Breast epithelium (tissue), 3 donors: ENCODE measurements around the gene TMEM260.

Experiments used
- POLR2AphosphoS5 ChIP-seq, 3 donors: sonication (generic); formaldehyde crosslinking; IDR thresholded peaks; one replicate each; pipeline ENCODE4 v1.6.1; 2017; ENCODE audit warnings: antibody characterized with exemption in 3 of 3
- TF ChIP-seq, protein P1 (sequence below), 3 donors: fragments of 450-650 bp; IDR thresholded peaks; one replicate each; pipeline ENCODE4 v1.5.1; 2016 to 2017; ENCODE audit warnings: antibody characterized with exemption in 3 of 3, mild to moderate bottlenecking in 3 of 3, moderate library complexity in 3 of 3

DNA sequence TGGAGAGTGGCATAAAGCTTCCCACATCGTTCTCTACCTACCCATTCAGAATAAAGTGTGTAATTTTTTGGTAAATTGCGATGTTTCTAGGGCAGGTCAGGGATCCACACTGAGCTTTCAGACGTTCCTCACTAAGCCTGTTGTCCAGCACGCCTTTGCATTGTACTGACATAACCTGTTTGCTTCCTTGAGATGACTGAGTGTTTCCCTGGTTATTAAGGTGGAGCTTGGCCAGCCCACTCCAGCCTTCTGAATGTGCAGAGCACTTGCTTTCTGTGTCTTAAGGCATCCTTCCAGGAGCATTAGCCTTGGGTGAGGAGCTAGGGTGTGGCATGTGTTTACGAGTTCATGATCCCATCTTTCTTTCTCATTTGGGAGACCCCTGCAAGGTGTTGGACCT is 96.4 kb downstream of the TMEM260 start:
- no peak for TF ChIP-seq POLR2AphosphoS5 (IDR thresholded peaks at IDR 0.05)
- TF ChIP-seq, protein P1, sequence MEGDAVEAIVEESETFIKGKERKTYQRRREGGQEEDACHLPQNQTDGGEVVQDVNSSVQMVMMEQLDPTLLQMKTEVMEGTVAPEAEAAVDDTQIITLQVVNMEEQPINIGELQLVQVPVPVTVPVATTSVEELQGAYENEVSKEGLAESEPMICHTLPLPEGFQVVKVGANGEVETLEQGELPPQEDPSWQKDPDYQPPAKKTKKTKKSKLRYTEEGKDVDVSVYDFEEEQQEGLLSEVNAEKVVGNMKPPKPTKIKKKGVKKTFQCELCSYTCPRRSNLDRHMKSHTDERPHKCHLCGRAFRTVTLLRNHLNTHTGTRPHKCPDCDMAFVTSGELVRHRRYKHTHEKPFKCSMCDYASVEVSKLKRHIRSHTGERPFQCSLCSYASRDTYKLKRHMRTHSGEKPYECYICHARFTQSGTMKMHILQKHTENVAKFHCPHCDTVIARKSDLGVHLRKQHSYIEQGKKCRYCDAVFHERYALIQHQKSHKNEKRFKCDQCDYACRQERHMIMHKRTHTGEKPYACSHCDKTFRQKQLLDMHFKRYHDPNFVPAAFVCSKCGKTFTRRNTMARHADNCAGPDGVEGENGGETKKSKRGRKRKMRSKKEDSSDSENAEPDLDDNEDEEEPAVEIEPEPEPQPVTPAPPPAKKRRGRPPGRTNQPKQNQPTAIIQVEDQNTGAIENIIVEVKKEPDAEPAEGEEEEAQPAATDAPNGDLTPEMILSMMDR (IDR thresholded peaks at IDR 0.05): no peak
